Measurements from ENCODE around the gene GLCE. TPM values are rescaled to one million over a fixed set of nuclear protein-coding genes. Genes with fewer than 3 reads are reported as not detected.

The GLCE gene
- total RNA-seq, 1 experiment from 2014 or later = 12.2 TPM

DNA sequence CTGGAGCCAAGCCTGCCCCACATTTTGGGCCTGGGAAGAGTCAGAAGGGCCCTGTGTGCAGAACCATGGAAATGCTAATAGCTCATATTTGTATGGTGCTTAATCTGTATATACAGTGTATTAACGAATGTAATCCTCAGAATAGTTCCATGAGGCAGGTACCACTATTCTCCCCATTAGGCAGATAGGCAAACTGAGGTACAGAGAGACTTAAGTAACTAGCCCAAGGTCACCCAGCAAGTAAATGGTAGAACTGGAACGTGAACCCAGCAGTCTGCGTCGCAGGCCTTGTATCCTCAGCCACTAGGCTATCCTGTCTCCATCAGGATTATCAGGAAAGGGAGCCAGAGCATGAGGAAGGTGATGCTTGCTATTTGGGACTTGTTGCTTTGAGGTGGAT lies 28.0 kb upstream of the GLCE start:
- Histone ChIP-seq H3K4me3 (no peak overlapping the region), H3K36me3 (no peaks in the 10 kb centered on the region), H3K27me3 (no peaks in the 10 kb centered on the region), H3K9me3 (no peaks in the 10 kb centered on the region)
- no peak for DNase-seq

GRCh38 chr15:69132977-69133861 lies 27.2 kb upstream of the GLCE start:
- Histone ChIP-seq H3K27me3 (peaks cover 3% of the 10 kb centered on the region), H3K4me3 (no peak overlapping the region), H3K9me3 (no peaks in the 10 kb centered on the region), H3K36me3 (no peaks in the 10 kb centered on the region)
- DNase-seq = peak; percentile 26

GRCh38 chr15:69133862-69134519 lies 26.4 kb upstream of the GLCE start:
- Histone ChIP-seq H3K9me3 (no peaks in the 10 kb centered on the region), H3K27me3 (peaks cover 5% of the 10 kb centered on the region), H3K36me3 (no peaks in the 10 kb centered on the region), H3K4me3 (no peak overlapping the region)
- DNase-seq = no peak

GRCh38 chr15:69134791-69135190 lies 25.6 kb upstream of the GLCE start:
- Histone ChIP-seq H3K27me3 (peaks cover 10% of the 10 kb centered on the region), H3K9me3 (no peaks in the 10 kb centered on the region), H3K36me3 (no peaks in the 10 kb centered on the region), H3K4me3 (no peak overlapping the region)
- no peak for DNase-seq

DNA sequence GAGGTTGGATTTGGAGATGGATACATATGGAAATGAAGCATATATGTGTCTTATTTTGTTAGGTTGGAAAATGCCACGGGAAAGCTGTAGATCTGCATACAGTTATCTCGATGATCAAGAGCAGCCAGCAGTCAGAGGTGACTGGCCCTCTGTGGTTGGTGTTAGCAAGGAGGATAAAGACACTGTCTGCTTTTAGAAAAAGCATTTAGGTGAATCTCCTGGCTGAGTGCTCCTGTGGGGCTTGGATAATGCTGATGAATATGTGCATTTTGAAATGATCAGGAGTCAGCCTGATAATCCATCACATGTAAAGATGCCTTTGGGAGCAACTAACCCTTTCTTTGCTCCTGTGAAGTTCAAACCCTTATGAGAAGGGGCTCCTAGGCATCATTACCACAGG lies 24.9 kb upstream of the GLCE start:
- Histone ChIP-seq H3K36me3 (no peaks in the 10 kb centered on the region), H3K27me3 (peaks cover 10% of the 10 kb centered on the region), H3K9me3 (no peaks in the 10 kb centered on the region), H3K4me3 (no peak overlapping the region)
- DNase-seq = no peak

- no peaks in the 10 kb centered on the region for H3K36me3 ChIP-seq
- DNase-seq = no peak
- no peaks in the 10 kb centered on the region for H3K9me3 ChIP-seq
- peaks cover 10% of the 10 kb centered on the region for H3K27me3 ChIP-seq
- no peak overlapping the region for H3K4me3 ChIP-seq
Measured at GRCh38 chr15:69138963-69139362, 21.5 kb upstream of the GLCE start.

GRCh38 chr15:69140306-69140705 lies 20.1 kb upstream of the GLCE start:
- Histone ChIP-seq H3K4me3 (no peak overlapping the region), H3K9me3 (no peaks in the 10 kb centered on the region), H3K36me3 (no peaks in the 10 kb centered on the region), H3K27me3 (peaks cover 11% of the 10 kb centered on the region)
- DNase-seq = peak; percentile 76

- H3K9me3 ChIP-seq = no peaks in the 10 kb centered on the region
- H3K36me3 ChIP-seq = no peaks in the 10 kb centered on the region
- peak; percentile 68 for DNase-seq
- H3K27me3 ChIP-seq = peaks cover 12% of the 10 kb centered on the region
- H3K4me3 ChIP-seq = no peak overlapping the region
Measured at GRCh38 chr15:69141286-69141701, 19.1 kb upstream of the GLCE start.

DNA sequence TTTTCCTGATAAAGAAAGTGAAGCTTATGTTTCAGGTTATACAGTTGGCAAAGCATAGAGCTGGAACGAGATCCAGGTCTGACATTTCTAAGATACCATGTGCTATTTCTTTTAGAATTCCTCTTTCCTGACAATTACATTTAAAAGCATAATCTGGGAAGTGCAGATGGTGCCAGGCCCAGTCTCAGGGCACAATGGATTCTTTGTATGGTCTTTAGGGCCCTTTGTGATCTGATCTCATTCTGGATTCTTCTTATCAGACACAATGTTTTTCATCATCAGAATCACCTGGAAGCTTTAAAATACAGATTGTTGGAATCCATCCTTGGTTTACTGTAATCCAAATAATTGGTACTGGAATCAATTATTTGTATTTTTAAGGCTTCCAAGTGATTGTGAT lies 18.6 kb upstream of the GLCE start:
- Histone ChIP-seq H3K27me3 (peaks cover 13% of the 10 kb centered on the region), H3K4me3 (no peak overlapping the region), H3K9me3 (no peaks in the 10 kb centered on the region), H3K36me3 (no peaks in the 10 kb centered on the region)
- DNase-seq = no peak

DNA sequence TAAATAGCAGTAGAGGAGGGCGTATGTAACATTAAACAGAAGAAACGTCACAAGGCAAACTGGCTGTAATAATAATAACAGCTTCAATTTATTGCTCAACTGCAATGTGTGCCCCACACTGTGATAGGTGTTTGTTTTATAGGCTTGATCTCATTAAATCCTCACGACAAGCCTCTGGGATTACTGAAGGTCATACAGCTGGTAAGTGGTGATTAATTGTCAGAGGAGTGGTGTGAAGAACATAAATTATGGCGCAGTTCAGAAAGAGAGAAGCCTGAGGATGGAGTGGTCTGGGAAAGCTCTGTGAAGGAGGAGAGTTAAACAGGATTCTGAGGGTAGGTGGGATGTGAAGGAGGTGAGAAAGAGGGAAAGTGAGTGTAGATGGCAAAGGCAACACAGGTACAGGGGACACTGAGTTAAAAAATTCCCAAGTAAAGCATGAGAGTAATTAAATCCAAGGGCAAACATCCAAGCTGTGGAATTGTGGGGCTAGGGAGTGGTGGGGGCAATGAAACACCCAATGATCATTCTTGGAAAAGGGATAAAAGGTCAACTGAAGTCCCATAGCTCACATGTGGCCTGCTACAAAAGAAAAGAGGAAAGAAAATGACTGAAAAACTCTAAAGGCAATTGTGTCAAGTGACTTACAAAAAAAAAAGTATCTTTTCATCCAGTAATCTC lies 16.5 kb upstream of the GLCE start:
- DNase-seq = no peak
- Histone ChIP-seq H3K27me3 (peaks cover 21% of the 10 kb centered on the region), H3K4me3 (no peak overlapping the region), H3K36me3 (no peaks in the 10 kb centered on the region), H3K9me3 (no peaks in the 10 kb centered on the region)

GRCh38 chr15:69144530-69144929 lies 15.9 kb upstream of the GLCE start:
- H3K36me3 ChIP-seq = no peaks in the 10 kb centered on the region
- no peak overlapping the region for H3K4me3 ChIP-seq
- peaks cover 18% of the 10 kb centered on the region for H3K27me3 ChIP-seq
- H3K9me3 ChIP-seq = no peaks in the 10 kb centered on the region
- DNase-seq = no peak

DNA sequence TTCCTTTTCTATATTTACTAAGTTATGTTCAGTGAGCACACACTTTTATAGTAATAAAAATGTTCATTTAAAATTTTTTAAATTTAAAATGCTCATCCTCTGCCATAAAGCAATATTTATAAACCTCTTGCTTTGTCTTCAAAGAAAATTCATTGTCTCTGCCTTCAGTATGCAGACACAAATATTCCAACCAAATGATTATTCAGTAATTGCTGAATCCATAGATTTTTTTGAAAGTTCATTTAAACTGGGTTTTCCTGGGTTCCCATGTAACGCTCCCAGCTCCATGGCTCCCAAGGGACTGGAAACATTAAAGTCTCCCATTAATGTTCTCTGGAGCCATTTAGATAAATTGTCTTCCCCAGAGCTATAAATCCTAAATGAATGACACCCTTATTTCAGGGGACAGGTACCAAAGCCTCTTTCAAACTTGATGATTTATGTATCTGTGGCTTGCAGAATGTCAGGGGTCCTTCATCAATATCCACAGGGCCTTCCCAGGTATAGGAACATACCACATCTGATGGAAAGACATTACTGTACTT lies 15.2 kb upstream of the GLCE start:
- no peaks in the 10 kb centered on the region for H3K36me3 ChIP-seq
- H3K4me3 ChIP-seq = no peak overlapping the region
- H3K9me3 ChIP-seq = no peaks in the 10 kb centered on the region
- peaks cover 18% of the 10 kb centered on the region for H3K27me3 ChIP-seq
- no peak for DNase-seq

DNA sequence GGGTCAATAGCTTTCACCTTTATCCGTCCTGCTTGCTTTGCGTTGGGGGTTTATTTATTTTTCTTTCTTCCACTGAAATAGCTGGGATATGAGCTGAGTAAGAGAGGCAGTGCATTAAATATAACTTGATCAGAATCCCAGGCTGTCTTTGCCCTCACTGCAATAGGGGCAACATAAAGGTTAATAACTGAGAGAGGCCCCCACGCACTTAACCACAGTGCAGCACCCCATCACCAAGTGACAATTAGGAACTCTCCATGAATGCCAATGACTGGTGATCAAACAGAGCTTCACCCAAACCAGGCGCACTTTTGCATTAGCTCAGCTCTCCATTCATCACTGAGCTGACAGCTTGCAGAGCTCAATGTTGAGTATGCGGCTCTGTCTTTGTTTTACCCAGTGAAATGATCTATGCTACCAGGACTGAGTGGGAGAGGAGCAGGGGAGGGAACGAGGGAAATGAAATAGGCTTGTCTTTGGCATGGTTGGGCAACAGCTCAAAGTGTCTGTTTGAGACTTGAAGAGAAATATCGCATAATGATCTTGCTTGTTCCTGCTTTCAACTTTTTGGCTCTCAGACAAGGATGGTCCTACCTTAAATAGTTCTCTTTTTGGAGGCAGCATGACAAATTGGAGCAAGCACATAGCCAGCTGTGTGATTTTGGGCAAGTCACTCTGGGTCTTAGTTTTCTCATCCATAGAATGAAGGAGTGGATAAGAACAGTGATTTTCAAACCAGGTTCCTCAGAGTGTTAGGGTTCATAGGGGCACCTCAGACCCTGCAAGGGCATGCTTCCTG lies 14.5 kb upstream of the GLCE start:
- no peaks in the 10 kb centered on the region for H3K36me3 ChIP-seq
- no peaks in the 10 kb centered on the region for H3K9me3 ChIP-seq
- no peak for DNase-seq
- H3K27me3 ChIP-seq = peaks cover 18% of the 10 kb centered on the region
- H3K4me3 ChIP-seq = no peak overlapping the region

DNA sequence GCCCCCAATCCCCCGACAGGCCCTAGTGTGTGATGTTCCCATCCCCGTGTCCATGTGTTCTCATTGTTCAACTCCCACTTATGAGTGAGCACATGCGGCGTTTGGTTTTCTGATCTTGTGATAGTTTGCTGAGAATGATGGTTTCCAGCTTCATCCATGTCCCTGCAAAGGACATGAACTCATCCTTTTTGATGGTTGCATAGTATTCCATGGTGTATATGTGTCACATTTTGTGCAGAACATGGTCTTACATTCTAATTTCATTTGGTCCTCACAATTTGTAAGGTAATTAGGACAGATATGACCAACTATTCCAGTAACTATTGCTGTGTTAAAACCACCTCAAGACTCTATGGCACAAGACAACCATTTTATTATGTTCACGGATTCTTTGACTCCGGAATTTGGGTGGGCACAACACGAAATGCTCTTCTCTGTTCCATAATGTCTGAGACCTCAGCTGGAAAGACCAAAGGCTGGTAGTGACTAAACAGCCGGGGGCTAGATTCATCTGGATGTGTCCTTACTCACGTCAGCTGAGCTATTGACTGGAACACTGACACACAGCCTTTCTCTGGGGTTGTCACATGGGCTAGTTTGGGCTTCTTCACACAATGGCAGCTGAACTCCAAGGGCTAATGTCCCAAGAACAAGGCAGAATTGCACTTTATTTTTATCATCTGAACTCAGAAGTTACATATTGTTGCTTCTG lies 13.6 kb upstream of the GLCE start:
- H3K9me3 ChIP-seq = no peaks in the 10 kb centered on the region
- DNase-seq = no peak
- peaks cover 18% of the 10 kb centered on the region for H3K27me3 ChIP-seq

GRCh38 chr15:69148465-69148864 lies 12.0 kb upstream of the GLCE start:
- Histone ChIP-seq H3K27me3 (peaks cover 18% of the 10 kb centered on the region), H3K36me3 (no peaks in the 10 kb centered on the region), H3K9me3 (no peaks in the 10 kb centered on the region), H3K4me3 (no peak overlapping the region)
- no peak for DNase-seq

More for the DNA sequence above, 13.6 kb upstream of the GLCE start:
- Histone ChIP-seq H3K36me3 (no peaks in the 10 kb centered on the region), H3K4me3 (no peak overlapping the region)

DNA sequence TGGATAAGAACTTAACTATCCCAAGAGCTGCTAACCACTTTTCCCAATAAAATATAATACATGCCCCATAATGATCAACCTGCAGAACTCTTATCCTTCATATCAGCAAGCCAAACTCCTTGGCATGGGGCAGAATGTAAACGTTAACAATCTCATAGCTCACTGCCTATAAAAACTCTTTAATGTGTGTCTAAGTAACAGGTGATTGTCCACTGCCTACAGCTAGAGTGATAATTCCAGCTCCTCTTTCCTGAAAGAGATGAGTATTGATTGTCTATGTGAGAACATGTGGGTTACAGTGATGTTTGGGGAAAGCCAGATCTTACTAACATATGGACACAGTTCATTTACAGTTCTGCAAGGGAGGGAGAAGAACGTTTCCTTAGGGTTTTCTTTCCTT lies 11.3 kb upstream of the GLCE start:
- no peak overlapping the region for H3K4me3 ChIP-seq
- H3K9me3 ChIP-seq = no peaks in the 10 kb centered on the region
- H3K36me3 ChIP-seq = no peaks in the 10 kb centered on the region
- no peak for DNase-seq
- H3K27me3 ChIP-seq = peaks cover 18% of the 10 kb centered on the region
